ELR (cell line): ENCODE measurements around the gene INTS14.

Source experiments
- DNase-seq: peaks from one replicate; pipeline ENCODE4 v3.0.0-alpha.2; 2015; ENCODE audit warnings: low read depth

INTS14 gene

GRCh38 chr15:65610871-65611718 is at the start of gene INTS14:
Gene INTS14 (minus strand): TSS chr15:65611131. CDS start chr15:65607380, 3,751 bp downstream.
- DNase-seq = peak; percentile 97

GRCh38 chr15:65659502-65660052 is 48.6 kb upstream of the INTS14 start:
- DNase-seq = no peak

- DNase-seq = no peak
Measured at GRCh38 chr15:65655457-65655856, 44.5 kb upstream of the INTS14 start.

GRCh38 chr15:65655026-65655425 is 44.1 kb upstream of the INTS14 start:
- DNase-seq = peak; percentile 74

GRCh38 chr15:65653801-65654521 is 43.0 kb upstream of the INTS14 start:
- peak; percentile 43 for DNase-seq

- peak; percentile 77 for DNase-seq
Measured at GRCh38 chr15:65653341-65653740, 42.4 kb upstream of the INTS14 start.

- DNase-seq = no peak
Measured at GRCh38 chr15:65651831-65652749, 41.2 kb upstream of the INTS14 start.

GRCh38 chr15:65651042-65651322 is 40.1 kb upstream of the INTS14 start:
- no peak for DNase-seq

- no peak for DNase-seq
Measured at GRCh38 chr15:65650312-65651041, 39.5 kb upstream of the INTS14 start.

- peak; percentile 46 for DNase-seq
Measured at GRCh38 chr15:65646486-65646885, 35.6 kb upstream of the INTS14 start.

- no peak for DNase-seq
Measured at GRCh38 chr15:65645392-65645791, 34.5 kb upstream of the INTS14 start.

- no peak for DNase-seq
Measured at GRCh38 chr15:65644282-65644681, 33.4 kb upstream of the INTS14 start.

- peak; percentile 6 for DNase-seq
Measured at GRCh38 chr15:65642594-65642993, 31.7 kb upstream of the INTS14 start.

- peak; percentile 5 for DNase-seq
Measured at GRCh38 chr15:65641768-65642475, 31.0 kb upstream of the INTS14 start.

- no peak for DNase-seq
Measured at GRCh38 chr15:65639509-65639908, 28.6 kb upstream of the INTS14 start.

GRCh38 chr15:65638681-65639089 is 27.8 kb upstream of the INTS14 start:
- peak; percentile 80 for DNase-seq

GRCh38 chr15:65638109-65638508 is 27.2 kb upstream of the INTS14 start:
- no peak for DNase-seq

GRCh38 chr15:65634356-65634755 is 23.4 kb upstream of the INTS14 start:
- DNase-seq = peak; percentile 50

- DNase-seq = no peak
Measured at GRCh38 chr15:65633752-65634151, 22.8 kb upstream of the INTS14 start.

GRCh38 chr15:65632780-65633375 is 21.9 kb upstream of the INTS14 start:
- no peak for DNase-seq
